ENCODE data around the gene CCS.
"Not testable (repeated sequence)": the region's sequence is repeated elsewhere in the genome, so short reads cannot be mapped to it uniquely, and the experiment has no call there.

CCS gene, protein sequence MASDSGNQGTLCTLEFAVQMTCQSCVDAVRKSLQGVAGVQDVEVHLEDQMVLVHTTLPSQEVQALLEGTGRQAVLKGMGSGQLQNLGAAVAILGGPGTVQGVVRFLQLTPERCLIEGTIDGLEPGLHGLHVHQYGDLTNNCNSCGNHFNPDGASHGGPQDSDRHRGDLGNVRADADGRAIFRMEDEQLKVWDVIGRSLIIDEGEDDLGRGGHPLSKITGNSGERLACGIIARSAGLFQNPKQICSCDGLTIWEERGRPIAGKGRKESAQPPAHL

DNA sequence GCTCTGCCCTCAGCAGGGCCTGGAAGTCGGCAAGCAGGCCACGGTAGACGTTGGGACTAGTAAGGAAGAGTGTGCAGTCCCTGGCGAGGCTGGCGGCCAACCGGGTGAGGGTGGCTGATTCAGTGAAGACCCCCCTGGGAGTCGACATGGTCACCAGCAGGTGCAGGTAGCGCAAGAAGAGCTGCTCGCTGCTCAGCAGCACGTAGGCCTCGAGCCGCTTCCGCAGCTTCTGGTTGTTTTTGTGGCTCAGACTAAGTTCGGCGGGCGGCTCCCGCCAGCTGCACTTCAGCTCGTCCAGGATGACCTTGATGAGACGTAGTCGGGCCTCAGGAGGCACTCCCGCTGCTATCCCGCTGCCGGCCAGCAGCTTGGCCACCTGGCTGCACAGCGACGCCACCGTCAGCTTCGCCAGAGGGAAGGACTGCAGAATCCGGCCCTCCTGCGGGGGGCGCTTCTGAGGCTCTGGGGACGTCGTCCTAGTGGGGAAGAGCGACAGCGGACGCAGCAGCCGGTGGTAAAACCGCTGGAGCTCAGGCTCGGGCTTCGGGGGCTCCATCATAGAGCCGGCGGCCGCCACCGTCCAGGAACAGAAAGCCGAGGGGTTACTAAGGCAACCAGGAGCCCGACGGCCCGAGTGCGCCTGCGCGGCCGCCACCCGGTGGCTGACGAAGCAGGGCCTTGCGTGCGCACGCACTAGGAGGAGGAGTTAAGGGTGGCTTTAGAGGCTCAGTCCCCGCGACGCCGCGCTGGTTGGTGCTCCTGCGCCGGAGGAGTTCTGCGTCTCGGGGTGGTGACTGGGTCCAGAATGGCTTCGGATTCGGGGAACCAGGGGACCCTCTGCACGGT is at the start of gene CCS, which contains the start of gene CCDC87:
Gene CCS, plus strand, starts transcription at position 729 of the 846 bp plus-strand sequence. Its CDS starts 77 bp downstream, at position 806.
Gene CCDC87, minus strand, starts transcription at position 607 of the 846 bp plus-strand sequence. Its CDS starts 48 bp downstream, at position 559.
- TF ChIP-seq, protein P1, sequence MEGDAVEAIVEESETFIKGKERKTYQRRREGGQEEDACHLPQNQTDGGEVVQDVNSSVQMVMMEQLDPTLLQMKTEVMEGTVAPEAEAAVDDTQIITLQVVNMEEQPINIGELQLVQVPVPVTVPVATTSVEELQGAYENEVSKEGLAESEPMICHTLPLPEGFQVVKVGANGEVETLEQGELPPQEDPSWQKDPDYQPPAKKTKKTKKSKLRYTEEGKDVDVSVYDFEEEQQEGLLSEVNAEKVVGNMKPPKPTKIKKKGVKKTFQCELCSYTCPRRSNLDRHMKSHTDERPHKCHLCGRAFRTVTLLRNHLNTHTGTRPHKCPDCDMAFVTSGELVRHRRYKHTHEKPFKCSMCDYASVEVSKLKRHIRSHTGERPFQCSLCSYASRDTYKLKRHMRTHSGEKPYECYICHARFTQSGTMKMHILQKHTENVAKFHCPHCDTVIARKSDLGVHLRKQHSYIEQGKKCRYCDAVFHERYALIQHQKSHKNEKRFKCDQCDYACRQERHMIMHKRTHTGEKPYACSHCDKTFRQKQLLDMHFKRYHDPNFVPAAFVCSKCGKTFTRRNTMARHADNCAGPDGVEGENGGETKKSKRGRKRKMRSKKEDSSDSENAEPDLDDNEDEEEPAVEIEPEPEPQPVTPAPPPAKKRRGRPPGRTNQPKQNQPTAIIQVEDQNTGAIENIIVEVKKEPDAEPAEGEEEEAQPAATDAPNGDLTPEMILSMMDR (IDR thresholded peaks at IDR 0.05; ENCODE audit: low read depth, low read length, missing control alignments) = peak; percentile 59
- H3K4me3 ChIP-seq (ENCODE audit: low read depth, low read length) = peak within 1 kb of the TSS; percentile 69
- in situ Hi-C loops (cut with HindIII; ENCODE audit: low sequenced_read_pairs) = no loop called here
- DNase-seq (ENCODE audit: low read depth) = peak; percentile 78

DNA sequence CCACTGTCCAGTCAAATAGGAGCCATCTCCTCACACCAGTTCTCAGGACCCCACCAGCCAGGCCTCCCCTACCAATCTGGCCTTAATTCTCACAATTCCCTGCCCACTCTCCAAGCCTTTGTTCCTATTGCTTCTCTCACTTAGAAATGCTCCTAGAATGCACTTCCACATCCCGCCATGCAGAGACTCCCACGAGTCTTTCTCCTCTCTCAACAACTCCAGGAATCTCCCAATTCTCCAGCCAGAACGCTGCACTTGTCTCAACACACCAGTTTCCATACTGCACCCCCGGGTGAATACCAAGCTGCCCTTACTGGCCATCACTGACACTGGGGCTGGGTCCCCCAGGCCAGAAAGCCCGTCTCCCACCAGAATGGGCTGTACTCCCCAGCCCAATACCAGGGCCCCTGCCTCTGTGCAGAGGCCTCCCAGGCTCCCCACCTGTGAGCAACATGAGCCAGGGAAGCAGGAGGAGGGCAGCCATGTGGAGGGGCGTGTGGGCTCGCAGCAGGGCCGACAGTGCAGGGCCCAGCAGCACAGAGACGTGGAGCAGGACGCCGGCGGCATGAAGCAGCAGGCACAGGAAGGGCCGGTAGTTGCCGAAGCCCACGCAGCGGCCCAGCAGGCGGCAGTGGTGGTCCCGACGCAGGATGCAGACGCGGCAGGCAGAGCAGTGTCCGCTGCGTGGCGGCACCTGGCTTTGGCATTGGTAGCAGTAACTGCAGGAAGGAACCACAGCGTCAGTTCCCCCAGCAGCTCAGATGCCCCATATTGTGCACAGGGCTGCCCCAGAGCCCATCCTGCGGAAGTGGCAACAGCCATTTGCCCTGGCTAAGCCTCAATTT is 49.5 kb upstream of the CCS start:
- TF ChIP-seq, protein P1 (IDR thresholded peaks at IDR 0.05; ENCODE audit: low read depth, low read length, missing control alignments) = peak; percentile 56
- no peak for DNase-seq (ENCODE audit: low read depth)
- in situ Hi-C loops (cut with HindIII; ENCODE audit: low sequenced_read_pairs) = no loop called here
- H3K4me3 ChIP-seq (ENCODE audit: low read depth, low read length) = no peak overlapping the region

DNA sequence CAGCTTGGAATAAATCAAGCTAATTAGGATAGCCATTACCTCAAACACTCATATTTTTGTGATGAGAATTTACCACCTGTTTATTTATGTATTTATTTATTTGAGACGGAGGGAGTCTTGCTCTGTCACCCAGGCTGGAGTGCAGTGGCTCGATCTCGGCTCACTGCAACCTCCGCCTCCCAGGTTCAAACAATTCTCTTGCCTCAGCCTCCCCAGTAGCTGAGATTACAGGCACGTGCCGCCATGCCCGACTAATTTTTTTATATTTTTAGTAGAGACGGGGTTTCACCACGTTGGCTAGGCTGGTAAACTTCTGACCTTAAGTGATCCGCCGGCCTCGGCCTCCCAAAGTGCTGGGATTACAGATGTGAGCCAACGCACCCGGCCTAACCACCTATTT is 48.0 kb upstream of the CCS start:
- in situ Hi-C loops (cut with HindIII; ENCODE audit: low sequenced_read_pairs); DNase-seq (ENCODE audit: low read depth): not testable (repeated sequence)
- peak overlapping the region; percentile 75 for H3K4me3 ChIP-seq (ENCODE audit: low read depth, low read length)

DNA sequence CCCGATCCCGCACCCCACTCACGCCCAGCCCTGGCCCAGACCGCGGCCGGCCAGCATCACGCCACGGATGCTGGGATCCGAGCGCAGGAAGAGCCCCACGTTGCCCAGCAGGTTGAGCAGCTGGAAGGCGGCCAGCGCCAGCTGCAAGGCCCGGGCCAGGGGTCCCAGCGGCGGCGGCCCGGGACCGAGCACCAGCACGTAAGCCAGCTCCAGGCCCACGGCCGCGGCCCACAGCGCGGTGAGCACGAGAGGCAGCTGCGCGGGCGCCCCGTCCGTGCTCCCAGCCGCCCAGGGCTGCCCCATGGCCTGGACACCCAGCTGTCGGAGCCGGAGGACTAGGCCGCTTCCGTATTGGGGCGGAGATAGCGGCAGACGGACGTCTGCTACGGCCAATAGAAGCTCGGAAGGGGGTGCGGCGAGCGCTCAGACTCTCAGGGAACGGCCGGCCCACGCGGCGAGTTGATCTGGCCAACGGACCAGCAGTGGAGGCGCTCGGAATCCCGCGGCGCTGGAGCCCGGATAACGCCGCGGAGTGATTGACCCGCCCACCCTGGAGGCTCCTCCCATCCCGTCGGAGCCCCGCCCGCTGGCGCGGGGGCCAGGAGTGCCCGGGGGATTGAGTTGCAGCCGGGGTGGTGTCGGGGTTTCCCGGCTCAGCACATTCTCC is 47.2 kb upstream of the CCS start, which contains the start of gene ZDHHC24:
Gene ZDHHC24, minus strand, starts transcription at position 348 of the 667 bp plus-strand sequence. Its CDS starts 45 bp downstream, at position 303.
- in situ Hi-C loops (cut with HindIII; ENCODE audit: low sequenced_read_pairs) = no loop called here
- peak within 1 kb of the TSS; percentile 75 for H3K4me3 ChIP-seq (ENCODE audit: low read depth, low read length)
- TF ChIP-seq, protein P1 (IDR thresholded peaks at IDR 0.05; ENCODE audit: low read depth, low read length, missing control alignments) = no peak
- peak; percentile 92 for DNase-seq (ENCODE audit: low read depth)

DNA sequence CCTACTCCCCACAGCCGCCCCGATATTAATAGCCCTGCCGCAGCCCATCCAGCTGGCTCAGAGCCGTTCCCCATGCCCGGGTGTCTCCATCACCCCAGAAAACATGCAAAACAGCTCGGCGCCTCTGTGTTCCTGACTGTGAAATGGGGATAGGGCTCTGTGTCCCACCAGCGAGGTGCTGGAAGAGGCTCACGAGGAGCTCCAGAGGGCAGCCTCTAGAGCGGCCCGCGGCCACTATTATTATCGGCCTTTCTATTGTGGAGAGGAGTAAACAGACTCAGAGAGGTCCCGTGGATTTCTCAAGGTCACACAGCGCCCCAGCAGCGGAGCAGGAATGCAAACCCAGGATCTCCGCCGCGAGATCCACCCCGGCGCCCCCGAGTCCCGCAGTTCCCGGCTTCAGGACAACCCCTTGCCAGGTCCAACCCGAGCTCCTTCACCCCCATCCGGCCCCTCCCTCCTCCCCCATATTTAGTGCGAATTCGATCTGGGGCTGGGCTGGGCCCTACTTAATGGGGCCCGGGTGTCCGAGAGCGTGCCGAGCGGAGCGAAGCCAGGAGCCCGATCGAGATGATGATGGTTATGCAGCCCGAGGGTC is 46.5 kb upstream of the CCS start, which contains the start of gene ACTN3:
Gene ACTN3, plus strand, starts transcription at position 536 of the 598 bp plus-strand sequence. Its CDS starts 35 bp downstream, at position 571.
- no peak for DNase-seq (ENCODE audit: low read depth)
- in situ Hi-C loops (cut with HindIII; ENCODE audit: low sequenced_read_pairs) = no loop called here
- TF ChIP-seq, protein P1 (IDR thresholded peaks at IDR 0.05; ENCODE audit: low read depth, low read length, missing control alignments) = no peak
- H3K4me3 ChIP-seq (ENCODE audit: low read depth, low read length) = peak within 1 kb of the TSS; percentile 75

DNA sequence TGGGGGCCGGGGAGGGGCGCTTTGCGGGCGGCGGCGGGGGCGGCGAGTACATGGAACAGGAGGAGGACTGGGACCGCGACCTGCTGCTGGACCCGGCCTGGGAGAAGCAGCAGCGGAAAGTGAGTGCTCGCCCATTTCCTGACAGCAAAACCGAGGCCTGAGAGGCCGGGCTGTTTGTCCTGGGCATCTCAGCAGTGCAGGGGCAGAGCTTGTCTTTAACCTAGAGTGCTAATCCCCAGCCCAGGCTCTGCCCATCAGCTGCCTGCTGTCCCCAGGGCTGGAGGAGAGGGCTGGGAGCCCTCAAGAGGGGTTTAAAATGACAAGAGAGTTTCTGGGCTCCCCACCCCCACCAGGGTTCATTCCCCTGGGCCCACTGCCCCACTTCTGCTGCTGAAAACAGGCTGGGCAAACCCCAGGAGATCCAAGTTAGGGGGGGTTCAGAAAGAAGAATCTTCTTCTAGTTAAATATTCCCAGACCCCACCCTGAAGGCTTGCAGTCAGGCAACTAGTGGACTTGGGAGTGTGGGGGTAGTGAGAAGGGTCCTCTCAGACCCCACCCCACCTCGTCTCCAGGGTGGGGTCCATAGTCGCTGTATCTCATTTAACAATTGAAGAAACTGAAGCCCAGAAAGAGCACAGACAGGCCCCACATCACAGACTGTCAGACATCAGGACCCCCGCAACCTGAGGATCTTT is 45.9 kb upstream of the CCS start:
- in situ Hi-C loops (cut with HindIII; ENCODE audit: low sequenced_read_pairs) = no loop called here
- H3K4me3 ChIP-seq (ENCODE audit: low read depth, low read length) = no peak overlapping the region
- DNase-seq (ENCODE audit: low read depth) = no peak
- TF ChIP-seq, protein P1 (IDR thresholded peaks at IDR 0.05; ENCODE audit: low read depth, low read length, missing control alignments) = no peak
